ENCODE measurements around the gene RPRD1B. TPM values are rescaled to one million over a fixed set of nuclear protein-coding genes. Genes with fewer than 3 reads are reported as not detected.

The RPRD1B gene
- total RNA-seq, 1 experiment from 2014 or later, result 55.1 TPM

DNA sequence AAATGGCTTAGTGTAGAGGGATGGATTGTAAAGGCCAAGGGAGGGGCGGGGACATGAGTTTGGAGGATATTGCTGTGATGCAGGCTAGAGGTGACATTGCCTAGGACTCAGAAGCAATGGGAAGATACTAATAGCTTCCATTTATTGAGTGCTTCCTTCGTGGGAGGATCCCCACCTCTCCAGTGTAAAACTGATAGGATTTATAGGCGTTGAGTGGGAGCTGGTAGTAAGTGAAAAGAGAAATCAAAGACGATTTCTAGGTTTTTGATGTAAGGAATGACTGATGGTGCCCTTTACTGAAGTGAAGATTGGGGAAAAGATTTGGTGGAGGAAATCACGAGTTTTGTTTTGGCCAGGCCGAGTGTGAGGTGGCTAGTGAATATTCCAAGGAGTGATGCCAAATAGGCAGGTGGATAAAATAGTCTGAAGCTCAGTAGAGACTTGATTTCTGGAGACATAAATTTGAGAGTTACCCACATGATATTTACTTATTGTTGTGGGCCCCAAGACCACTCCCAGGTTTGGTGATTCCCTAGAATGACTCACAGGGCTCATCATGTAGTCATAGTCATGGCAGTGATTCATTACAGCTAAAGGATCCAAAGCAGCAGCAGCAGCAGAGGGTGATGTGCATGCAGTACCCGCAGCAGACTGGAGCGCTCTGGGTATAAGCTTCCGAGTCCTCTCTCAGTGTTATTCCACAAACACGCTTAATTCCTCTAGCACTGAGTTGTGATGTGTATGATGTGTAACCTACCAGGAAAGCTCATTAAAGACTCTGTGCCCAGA, 10.2 kb downstream of the RPRD1B start:
- no peaks in the 10 kb centered on the region for H3K9me2 ChIP-seq (ENCODE audit: insufficient read depth)
- no peaks in the 10 kb centered on the region for H3K9me3 ChIP-seq (ENCODE audit: insufficient read depth, low read depth)
- no peak for DNase-seq
- H3K4me1 ChIP-seq (replicated peaks; ENCODE audit: insufficient read depth), result no peaks in the 10 kb centered on the region
- ChIA-PET POLR2A (ENCODE audit: unreplicated experiment) (interaction anchor here (0.6 kb wide), 1 partner anchor 11 kb away, joined by 6 read pairs; no protein-coding TSS in a partner anchor), CTCF (interaction anchor here (0.6 to 0.7 kb wide), 4 partner anchors 51 to 529 kb away, joined by 3 to 6 read pairs (median 4); no protein-coding TSS in a partner anchor)
- peaks cover 11% of the 10 kb centered on the region; the same call in 1 of the 2 replicates for H3F3A ChIP-seq (ENCODE audit: insufficient read depth, low read depth)
- H3K4me3 ChIP-seq, result no peak overlapping the region
- TF ChIP-seq EZH2 (IDR thresholded peaks at IDR 0.05; ENCODE audit: low read depth), result no peak
- TF ChIP-seq, protein P1, sequence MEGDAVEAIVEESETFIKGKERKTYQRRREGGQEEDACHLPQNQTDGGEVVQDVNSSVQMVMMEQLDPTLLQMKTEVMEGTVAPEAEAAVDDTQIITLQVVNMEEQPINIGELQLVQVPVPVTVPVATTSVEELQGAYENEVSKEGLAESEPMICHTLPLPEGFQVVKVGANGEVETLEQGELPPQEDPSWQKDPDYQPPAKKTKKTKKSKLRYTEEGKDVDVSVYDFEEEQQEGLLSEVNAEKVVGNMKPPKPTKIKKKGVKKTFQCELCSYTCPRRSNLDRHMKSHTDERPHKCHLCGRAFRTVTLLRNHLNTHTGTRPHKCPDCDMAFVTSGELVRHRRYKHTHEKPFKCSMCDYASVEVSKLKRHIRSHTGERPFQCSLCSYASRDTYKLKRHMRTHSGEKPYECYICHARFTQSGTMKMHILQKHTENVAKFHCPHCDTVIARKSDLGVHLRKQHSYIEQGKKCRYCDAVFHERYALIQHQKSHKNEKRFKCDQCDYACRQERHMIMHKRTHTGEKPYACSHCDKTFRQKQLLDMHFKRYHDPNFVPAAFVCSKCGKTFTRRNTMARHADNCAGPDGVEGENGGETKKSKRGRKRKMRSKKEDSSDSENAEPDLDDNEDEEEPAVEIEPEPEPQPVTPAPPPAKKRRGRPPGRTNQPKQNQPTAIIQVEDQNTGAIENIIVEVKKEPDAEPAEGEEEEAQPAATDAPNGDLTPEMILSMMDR (conservative IDR thresholded peaks at IDR 0.05), result no peak
- H3K4me2 ChIP-seq, result no peak overlapping the region
- no peaks in the 10 kb centered on the region for H3K27me3 ChIP-seq (ENCODE audit: insufficient read depth, low read depth)
- H2AFZ ChIP-seq, result no peak overlapping the region
- peaks cover 50% of the 10 kb centered on the region for H3K36me3 ChIP-seq (ENCODE audit: low read depth)
- H4K20me1 ChIP-seq (ENCODE audit: insufficient read depth), result peaks cover 25% of the 10 kb centered on the region; the same call in 1 of the 2 replicates
- no peak overlapping the region for H3K27ac ChIP-seq
- intact Hi-C loops (cut with micrococcal nuclease; ENCODE audit: unreplicated experiment), result no loop called here
- no TSS peak for BruUV-seq (replicated peaks)
- H3K79me2 ChIP-seq (ENCODE audit: low read depth), result peaks cover 83% of the 10 kb centered on the region

GRCh38 chr20:38044685-38045084, 11.1 kb downstream of the RPRD1B start:
- CTCF ChIA-PET, result no interaction called here
- Histone ChIP-seq H3K9me2 (ENCODE audit: insufficient read depth) (no peaks in the 10 kb centered on the region), H3K4me1 (replicated peaks; ENCODE audit: insufficient read depth) (peaks cover 3% of the 10 kb centered on the region; the same call in 1 of the 2 replicates), H3K9me3 (ENCODE audit: insufficient read depth, low read depth) (no peaks in the 10 kb centered on the region), H3K4me3 (no peak overlapping the region), H3F3A (ENCODE audit: insufficient read depth, low read depth) (peaks cover 12% of the 10 kb centered on the region; the same call in 1 of the 2 replicates), H3K79me2 (ENCODE audit: low read depth) (peaks cover 80% of the 10 kb centered on the region), H4K20me1 (ENCODE audit: insufficient read depth) (peaks cover 29% of the 10 kb centered on the region; the same call in 1 of the 2 replicates), H3K27me3 (ENCODE audit: insufficient read depth, low read depth) (no peaks in the 10 kb centered on the region), H3K27ac (no peak overlapping the region), H3K36me3 (ENCODE audit: low read depth) (peaks cover 48% of the 10 kb centered on the region), H3K4me2 (no peak overlapping the region), H2AFZ (no peak overlapping the region)
- POLR2A ChIA-PET (ENCODE audit: unreplicated experiment), result interaction anchor here (0.7 kb wide), 1 partner anchor 673 kb away, joined by 24 read pairs; no protein-coding TSS in a partner anchor
- no TSS peak for BruUV-seq (replicated peaks)
- intact Hi-C loops (cut with micrococcal nuclease; ENCODE audit: unreplicated experiment), result no loop called here
- DNase-seq, result no peak
- TF ChIP-seq, protein P1 (conservative IDR thresholded peaks at IDR 0.05), result no peak

GRCh38 chr20:38046572-38046971, 13.0 kb downstream of the RPRD1B start:
- Histone ChIP-seq H2AFZ (no peak overlapping the region), H4K20me1 (ENCODE audit: insufficient read depth) (peaks cover 28% of the 10 kb centered on the region; the same call in 1 of the 2 replicates)
- POLR2A ChIA-PET (ENCODE audit: unreplicated experiment), result no interaction called here

More at GRCh38 chr20:38046572-38046971, 13.0 kb downstream of the RPRD1B start:
- no peaks in the 10 kb centered on the region for H3K9me3 ChIP-seq (ENCODE audit: insufficient read depth, low read depth)
- CTCF ChIA-PET, result interaction anchor here (0.5 kb wide), 1 partner anchor 81 kb away, joined by 5 read pairs; no protein-coding TSS in a partner anchor
- H3K27me3 ChIP-seq (ENCODE audit: insufficient read depth, low read depth), result no peaks in the 10 kb centered on the region
- peaks cover 6% of the 10 kb centered on the region; the same call in 1 of the 2 replicates for H3K4me1 ChIP-seq (replicated peaks; ENCODE audit: insufficient read depth)
- TF ChIP-seq, protein P1 (conservative IDR thresholded peaks at IDR 0.05), result no peak
- TF ChIP-seq EZH2 (IDR thresholded peaks at IDR 0.05; ENCODE audit: low read depth), result no peak
- peaks cover 51% of the 10 kb centered on the region for H3K36me3 ChIP-seq (ENCODE audit: low read depth)
- no peak for DNase-seq
- H3K27ac ChIP-seq, result no peak overlapping the region
- BruUV-seq (replicated peaks), result no TSS peak
- no peaks in the 10 kb centered on the region for H3K9me2 ChIP-seq (ENCODE audit: insufficient read depth)
- intact Hi-C loops (cut with micrococcal nuclease; ENCODE audit: unreplicated experiment), result no loop called here
- H3K4me3 ChIP-seq, result no peak overlapping the region
- peaks cover 81% of the 10 kb centered on the region for H3K79me2 ChIP-seq (ENCODE audit: low read depth)
- peaks cover 14% of the 10 kb centered on the region; the same call in 1 of the 2 replicates for H3F3A ChIP-seq (ENCODE audit: insufficient read depth, low read depth)
- H3K4me2 ChIP-seq, result no peak overlapping the region

Data from PC-9 (cell line).